NT2/D1 (cell line): ENCODE results near the gene PLA2G6.

Source experiments
- YY1 ChIP-seq: IDR thresholded peaks from 2 replicates; pipeline ENCODE4 v1.6.1; 2011; ENCODE audit not compliant: insufficient read length, insufficient read depth
- ZNF274 ChIP-seq: IDR thresholded peaks from 2 replicates; pipeline ENCODE4 v1.6.1; 2011; ENCODE audit warnings: mild to moderate bottlenecking, low read depth, low read length

GRCh38 chr22:38071421-38072321 lies 110.0 kb downstream of the PLA2G6 start:
- no peak for TF ChIP-seq ZNF274
- no peak for TF ChIP-seq YY1
